Urinary bladder (tissue), 4 donors: Measurements from ENCODE around the gene PARD3. TPM values are rescaled to one million over a fixed set of nuclear protein-coding genes. Genes with fewer than 3 reads are reported as not detected.

Source experiments
- DNase-seq: peaks from one replicate; pipeline ENCODE4 v3.0.0-alpha.2; 2015; ENCODE audit errors: extremely low spot score
- H3K27ac ChIP-seq: one replicate; pipeline ENCODE4 v1.5.1; 2013; ENCODE audit warnings: low read depth, mild to moderate bottlenecking, moderate library complexity
- H3K36me3 ChIP-seq: one replicate; pipeline ENCODE4 v1.6.1; 2013; ENCODE audit warnings: mild to moderate bottlenecking, moderate library complexity; ENCODE audit not compliant: insufficient read depth
- H3K4me1 ChIP-seq: one replicate; pipeline ENCODE4 v1.6.1; 2013; ENCODE audit warnings: mild to moderate bottlenecking, moderate library complexity; ENCODE audit not compliant: insufficient read depth
- H3K4me3 ChIP-seq: one replicate; pipeline ENCODE4 v1.5.1; 2013; ENCODE audit warnings: low read depth, low read length
- WGBS: extraction: QIAGEN DNeasy Blood & Tissue Kit; methylation state at CpG from one replicate; pipeline ENCODE4 v1.1.7; 2013; 5-methylcytosine and 5-hydroxymethylcytosine counted together
- polyA plus RNA-seq: library from polyadenylated mRNA; stranded (reverse); fragments of 200-250 nt; gene quantifications from one replicate; pipeline ENCODE4 v1.2.3, GENCODE V29; 2013
- total RNA-seq: library from RNA; depleted of rRNA; stranded (reverse); fragments of >200 nt; gene quantifications from one replicate; pipeline ENCODE4 v1.2.3, GENCODE V29; 2014
- donor health status: healthy with polysubstance abuse.
- donor health status: healthy.

The PARD3 gene
- total and polyA plus RNA-seq, 2 donors: 27.5 to 89.1 TPM

DNA sequence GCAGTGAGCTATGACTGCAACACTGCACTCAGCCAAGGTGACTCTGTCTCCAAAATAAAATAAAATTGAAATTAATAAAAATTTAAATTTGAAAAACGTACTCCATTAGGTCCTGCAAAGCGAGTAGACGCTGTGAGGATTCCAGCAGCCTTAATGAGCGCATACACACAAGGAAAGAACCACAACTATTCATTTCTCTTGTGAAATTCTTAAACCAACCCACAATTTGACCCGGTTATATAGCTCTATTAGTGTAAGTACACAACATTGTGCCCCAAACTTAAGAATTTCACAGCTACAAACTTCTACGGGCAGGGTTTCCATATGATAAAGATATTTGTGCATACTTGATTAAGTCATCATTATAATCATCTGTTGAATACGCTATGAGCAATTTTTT, 84.4 kb downstream of the PARD3 start:
- WGBS: 95% methylated on average over 7 of the region's 7 CpGs
- peaks cover 2% of the 10 kb centered on the region for H3K4me1 ChIP-seq

DNA sequence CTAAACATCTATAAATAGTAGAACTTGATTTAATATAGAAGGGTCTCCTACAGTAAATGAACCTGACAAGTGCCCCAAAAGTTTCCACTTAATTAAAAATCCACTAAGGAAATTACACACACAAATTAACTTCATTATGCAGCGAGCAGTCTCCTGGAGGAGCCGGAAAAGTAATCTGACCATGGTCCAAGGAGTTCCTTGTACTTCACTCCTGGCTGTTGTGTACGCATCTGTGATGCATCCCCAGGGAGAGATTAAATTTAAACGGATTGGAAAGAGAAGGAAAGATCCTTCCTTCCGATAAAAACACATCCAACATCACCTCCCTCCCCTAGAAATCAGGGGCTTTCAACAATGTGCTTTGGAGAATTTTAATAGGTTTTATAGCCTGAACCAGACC, 85.5 kb downstream of the PARD3 start:
- Histone ChIP-seq H3K36me3 (no peaks in the 10 kb centered on the region), H3K4me3 (no peak overlapping the region), H3K27ac (no peak overlapping the region), H3K4me1 (peaks cover 2% of the 10 kb centered on the region)
- no peak for DNase-seq
- 56% methylated on average over 5 of the region's 5 CpGs for WGBS

More for the DNA sequence above, 84.4 kb downstream of the PARD3 start:
- DNase-seq: no peak
- no peak overlapping the region for H3K4me3 ChIP-seq
- H3K36me3 ChIP-seq: no peaks in the 10 kb centered on the region
- H3K27ac ChIP-seq: no peak overlapping the region

DNA sequence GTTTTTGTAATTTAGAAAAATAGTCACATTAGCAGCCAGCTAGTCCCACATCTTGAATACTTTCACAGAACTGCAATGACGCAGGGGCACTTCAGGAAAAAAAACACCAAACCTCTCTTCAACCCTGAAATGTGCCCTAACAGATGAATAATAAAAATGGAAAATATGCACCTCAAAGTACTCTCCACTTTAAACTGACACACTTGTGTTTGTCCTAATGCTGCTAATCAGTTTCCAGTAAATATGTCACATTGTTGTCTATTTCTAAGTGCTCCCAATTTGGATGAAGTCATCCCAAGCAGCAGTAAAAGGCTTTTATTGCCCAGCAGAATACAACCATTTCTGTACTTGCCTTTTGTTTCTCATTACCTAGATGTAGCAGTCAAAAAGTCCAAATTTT, 86.7 kb downstream of the PARD3 start:
- Histone ChIP-seq H3K36me3 (no peaks in the 10 kb centered on the region), H3K27ac (no peak overlapping the region), H3K4me3 (no peak overlapping the region), H3K4me1 (peaks cover 2% of the 10 kb centered on the region)
- DNase-seq: no peak
- 81% methylated on average over 1 of the region's 1 CpG for WGBS

DNA sequence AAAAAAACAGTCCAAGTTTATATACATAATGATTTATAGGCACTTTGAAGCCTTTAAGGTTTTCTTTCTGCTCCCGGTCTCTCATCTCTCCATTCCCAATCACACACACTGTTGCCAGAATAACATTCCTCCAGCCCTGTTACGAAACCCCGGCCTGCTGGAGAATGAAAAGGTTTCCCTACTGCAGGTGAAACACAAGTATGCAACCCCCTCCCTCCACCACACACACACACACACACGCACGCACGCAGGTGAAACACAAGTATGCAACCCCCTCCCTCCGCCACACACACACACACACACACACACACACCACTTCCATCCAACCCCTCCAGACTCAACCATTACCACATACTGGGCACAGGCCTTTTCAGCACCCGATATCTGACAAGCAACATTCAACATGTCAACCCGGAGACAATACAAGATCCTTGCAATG, 87.5 kb downstream of the PARD3 start:
- Histone ChIP-seq H3K4me3 (no peak overlapping the region), H3K27ac (no peak overlapping the region), H3K36me3 (no peaks in the 10 kb centered on the region), H3K4me1 (peaks cover 2% of the 10 kb centered on the region)
- 77% methylated on average over 9 of the region's 9 CpGs for WGBS
- DNase-seq: no peak

DNA sequence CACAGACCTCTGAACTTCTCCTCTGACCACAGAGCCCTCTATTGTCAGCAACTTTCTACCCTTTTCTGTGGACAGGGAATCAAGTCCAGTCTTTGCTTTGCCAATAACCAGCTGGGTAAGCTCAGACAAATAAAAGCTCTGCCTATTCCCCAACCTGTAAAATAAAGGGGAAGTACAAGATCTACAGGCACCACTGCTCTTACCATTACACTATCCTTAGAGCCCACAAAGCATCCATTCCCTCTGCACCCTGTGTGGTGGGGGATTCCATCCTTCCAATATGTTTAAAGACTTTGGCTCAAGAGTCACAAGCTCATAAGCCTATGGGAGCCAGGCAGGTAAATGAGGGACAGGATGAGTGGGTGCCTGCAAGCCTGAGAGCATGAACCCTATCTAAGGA, 88.2 kb downstream of the PARD3 start:
- H3K4me3 ChIP-seq: no peak overlapping the region
- no peak for DNase-seq
- H3K36me3 ChIP-seq: no peaks in the 10 kb centered on the region
- H3K4me1 ChIP-seq: peaks cover 2% of the 10 kb centered on the region
- H3K27ac ChIP-seq: no peak overlapping the region

DNA sequence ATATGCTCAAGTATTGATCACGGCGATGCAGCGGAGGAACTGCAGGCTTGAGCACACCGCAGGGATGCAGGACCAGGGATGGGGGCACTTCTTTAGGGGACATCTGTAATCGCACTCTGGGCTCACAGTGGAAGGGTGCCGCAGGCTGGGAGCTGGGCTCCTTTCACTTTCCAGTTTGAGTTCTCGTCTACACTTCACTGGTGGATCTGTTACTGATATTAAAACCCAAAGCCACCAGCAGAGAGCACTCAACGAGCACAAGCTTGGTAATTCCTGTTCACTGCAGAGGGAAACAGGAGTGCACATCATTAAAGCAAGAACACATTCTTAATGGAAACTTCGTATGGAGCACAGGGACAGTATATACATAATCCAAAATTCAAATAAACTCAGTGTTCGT, 91.3 kb downstream of the PARD3 start:
- H3K4me3 ChIP-seq: no peak overlapping the region
- WGBS: 52% methylated on average over 10 of the region's 10 CpGs
- no peak for DNase-seq

DNA sequence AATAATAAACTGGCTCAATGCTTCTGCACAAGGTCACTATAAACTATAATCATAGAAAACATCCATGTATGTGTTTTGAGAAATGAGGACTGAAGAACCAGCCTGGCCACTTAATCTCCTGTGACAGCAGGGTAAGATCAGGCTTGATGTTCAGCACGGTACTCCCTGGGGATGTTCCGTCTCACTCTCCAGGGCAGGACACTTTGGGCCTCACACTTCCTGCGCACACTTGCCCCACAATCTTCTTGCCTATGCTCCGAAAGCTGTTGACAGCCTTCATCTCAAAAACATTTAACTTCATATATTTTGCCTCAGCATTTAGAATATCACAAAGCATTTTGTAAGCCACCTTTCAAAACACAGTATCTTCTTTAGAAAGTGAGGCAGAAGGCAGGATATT, 92.7 kb downstream of the PARD3 start:
- H3K36me3 ChIP-seq: no peaks in the 10 kb centered on the region
- no peak overlapping the region for H3K27ac ChIP-seq
- no peak for DNase-seq
- 80% methylated on average over 4 of the region's 4 CpGs for WGBS
- H3K4me1 ChIP-seq: no peaks in the 10 kb centered on the region
- H3K4me3 ChIP-seq: no peak overlapping the region

More for the DNA sequence above, 91.3 kb downstream of the PARD3 start:
- Histone ChIP-seq H3K27ac (no peak overlapping the region), H3K4me1 (no peaks in the 10 kb centered on the region), H3K36me3 (no peaks in the 10 kb centered on the region)

DNA sequence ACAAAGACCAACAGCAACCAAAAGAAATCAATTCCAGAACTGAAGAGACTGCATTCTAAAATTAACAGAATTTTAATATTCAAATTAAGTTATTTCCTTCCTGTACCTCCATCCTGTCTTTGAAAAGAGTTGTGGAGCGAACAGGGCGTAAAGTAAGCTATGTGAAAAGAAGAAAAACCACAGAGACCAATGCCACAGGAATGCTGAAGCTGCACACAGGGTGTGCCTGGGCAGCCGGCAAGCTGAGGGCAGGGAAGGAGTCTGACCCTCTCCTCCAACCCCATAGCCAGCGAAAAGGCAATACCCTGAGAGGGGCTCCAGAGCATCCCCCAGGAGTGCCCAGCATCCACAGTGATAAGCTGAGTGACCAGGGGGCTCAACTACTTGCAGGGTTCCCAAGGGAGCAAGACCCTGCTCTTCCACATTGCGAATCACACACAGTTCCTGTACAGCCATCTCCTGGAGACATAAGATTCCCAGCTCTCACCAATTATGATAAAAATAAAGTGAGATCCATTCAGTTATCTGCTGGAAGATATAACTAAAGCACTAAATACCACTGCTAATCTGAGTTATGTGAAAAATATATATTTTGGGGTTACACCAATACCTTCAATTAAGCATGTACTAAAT, 93.8 kb downstream of the PARD3 start:
- Histone ChIP-seq H3K27ac (no peak overlapping the region), H3K4me1 (no peaks in the 10 kb centered on the region), H3K36me3 (no peaks in the 10 kb centered on the region), H3K4me3 (no peak overlapping the region)
- WGBS: 76% methylated on average over 5 of the region's 5 CpGs
- DNase-seq: no peak

DNA sequence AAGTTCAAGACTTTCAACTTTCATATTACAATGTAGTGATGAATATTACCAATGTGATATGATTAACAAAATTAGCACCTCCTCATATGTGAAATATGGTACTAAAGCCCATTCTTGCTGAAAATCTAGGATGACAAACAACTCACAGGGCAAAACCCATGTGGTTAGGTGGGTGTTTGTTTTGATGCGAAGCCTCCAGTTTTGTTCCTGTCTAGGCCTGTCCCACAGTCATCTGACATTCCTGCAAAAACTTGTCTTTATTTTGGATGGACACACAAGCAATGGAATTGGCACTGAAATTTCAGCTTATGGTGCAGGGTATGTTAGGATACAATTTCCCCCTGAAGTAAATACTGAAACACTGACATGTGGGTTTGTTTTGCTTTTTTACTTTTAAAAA, 95.3 kb downstream of the PARD3 start:
- DNase-seq: no peak

DNA sequence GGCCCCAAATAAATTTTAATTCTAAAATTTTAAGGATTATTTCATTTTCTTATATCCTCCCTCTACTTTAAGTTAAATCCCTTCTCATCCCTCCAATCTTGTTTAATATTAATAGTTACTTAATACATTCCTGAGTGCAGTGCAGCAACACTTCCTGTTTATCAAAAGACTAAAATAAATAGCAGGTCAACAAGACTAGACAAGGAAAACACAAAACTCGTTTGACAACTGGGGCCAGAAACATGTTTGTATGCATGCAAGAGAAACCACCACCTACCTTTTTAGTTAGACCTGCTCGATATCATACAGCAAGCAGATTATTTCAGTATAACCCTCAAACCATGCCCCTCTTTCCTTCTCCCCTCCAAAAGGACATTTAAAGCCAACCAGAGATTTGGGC, 95.8 kb downstream of the PARD3 start:
- Histone ChIP-seq H3K27ac (no peak overlapping the region), H3K4me3 (no peak overlapping the region), H3K36me3 (no peaks in the 10 kb centered on the region), H3K4me1 (no peaks in the 10 kb centered on the region)
- 56% methylated on average over 2 of the region's 2 CpGs for WGBS
- DNase-seq: no peak

More for the DNA sequence above, 95.3 kb downstream of the PARD3 start:
- WGBS: 90% methylated on average over 1 of the region's 1 CpG
- Histone ChIP-seq H3K4me1 (no peaks in the 10 kb centered on the region), H3K27ac (peak overlapping the region; percentile 10), H3K36me3 (no peaks in the 10 kb centered on the region), H3K4me3 (no peak overlapping the region)

DNA sequence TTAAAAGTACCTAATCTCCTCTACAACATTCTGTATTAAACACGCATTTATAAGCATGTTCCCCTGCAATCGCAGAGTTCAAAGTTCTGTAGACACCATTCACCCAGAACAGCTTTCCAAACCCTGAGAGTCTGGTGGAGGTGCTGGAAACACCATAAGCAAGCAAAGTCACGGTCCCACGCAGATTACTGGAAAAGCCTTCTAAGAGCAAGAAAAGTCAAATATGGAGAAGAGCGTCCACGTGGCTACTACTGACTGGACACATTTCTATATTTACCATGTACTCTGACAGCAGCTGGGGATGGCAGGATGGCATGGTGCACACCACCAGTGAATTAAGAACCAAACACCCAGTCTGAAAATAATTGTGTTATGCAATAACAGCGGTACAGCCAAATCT, 97.7 kb downstream of the PARD3 start:
- DNase-seq: no peak
- no peak overlapping the region for H3K4me3 ChIP-seq
- no peak overlapping the region for H3K27ac ChIP-seq
- H3K4me1 ChIP-seq: peaks cover 3% of the 10 kb centered on the region
- no peaks in the 10 kb centered on the region for H3K36me3 ChIP-seq
- 93% methylated on average over 7 of the region's 7 CpGs for WGBS

DNA sequence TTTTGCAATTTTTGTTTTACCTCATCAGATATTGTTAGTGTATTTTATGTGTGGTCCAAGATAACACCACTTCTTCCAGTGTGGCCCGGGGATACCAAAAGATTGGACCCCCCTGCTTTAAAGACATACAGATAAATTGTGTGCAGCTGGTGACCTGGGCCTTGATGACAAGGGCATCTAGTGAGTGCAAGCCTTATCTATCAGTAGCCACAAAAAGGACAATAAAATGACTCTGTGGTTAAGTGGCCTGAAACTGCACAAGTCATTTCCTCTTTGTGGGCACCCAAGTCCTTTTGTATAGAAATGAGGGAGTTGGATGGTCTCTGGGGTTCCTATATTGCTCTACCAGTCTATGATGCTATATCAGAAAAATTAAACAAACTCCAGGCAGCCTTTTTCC, 98.1 kb downstream of the PARD3 start:
- no peaks in the 10 kb centered on the region for H3K36me3 ChIP-seq
- peaks cover 3% of the 10 kb centered on the region for H3K4me1 ChIP-seq
- WGBS: 44% methylated on average over 1 of the region's 1 CpG
- H3K4me3 ChIP-seq: no peak overlapping the region
- H3K27ac ChIP-seq: no peak overlapping the region
- no peak for DNase-seq

DNA sequence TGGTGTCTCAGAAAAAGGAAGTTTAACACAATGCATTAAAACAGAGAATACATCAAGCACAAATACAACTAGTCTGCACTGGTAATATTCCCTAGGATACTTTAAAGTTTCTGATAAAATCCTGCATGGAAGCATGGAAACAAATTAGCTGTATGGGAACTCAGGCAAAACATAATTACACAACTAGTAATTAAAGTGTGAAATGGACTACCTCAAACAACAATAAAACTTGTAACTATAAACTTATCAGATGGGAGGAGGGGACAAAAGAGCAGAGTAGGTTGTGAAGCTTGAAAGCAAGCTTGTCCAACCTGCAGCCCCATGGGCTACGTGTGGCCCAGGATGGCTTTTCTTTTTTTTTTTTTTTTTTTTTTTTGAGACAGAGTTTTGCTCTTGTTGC, 98.9 kb downstream of the PARD3 start:
- Histone ChIP-seq H3K4me1 (peaks cover 3% of the 10 kb centered on the region), H3K4me3 (no peak overlapping the region), H3K36me3 (no peaks in the 10 kb centered on the region), H3K27ac (no peak overlapping the region)
- no peak for DNase-seq
- 91% methylated on average over 1 of the region's 1 CpG for WGBS

DNA sequence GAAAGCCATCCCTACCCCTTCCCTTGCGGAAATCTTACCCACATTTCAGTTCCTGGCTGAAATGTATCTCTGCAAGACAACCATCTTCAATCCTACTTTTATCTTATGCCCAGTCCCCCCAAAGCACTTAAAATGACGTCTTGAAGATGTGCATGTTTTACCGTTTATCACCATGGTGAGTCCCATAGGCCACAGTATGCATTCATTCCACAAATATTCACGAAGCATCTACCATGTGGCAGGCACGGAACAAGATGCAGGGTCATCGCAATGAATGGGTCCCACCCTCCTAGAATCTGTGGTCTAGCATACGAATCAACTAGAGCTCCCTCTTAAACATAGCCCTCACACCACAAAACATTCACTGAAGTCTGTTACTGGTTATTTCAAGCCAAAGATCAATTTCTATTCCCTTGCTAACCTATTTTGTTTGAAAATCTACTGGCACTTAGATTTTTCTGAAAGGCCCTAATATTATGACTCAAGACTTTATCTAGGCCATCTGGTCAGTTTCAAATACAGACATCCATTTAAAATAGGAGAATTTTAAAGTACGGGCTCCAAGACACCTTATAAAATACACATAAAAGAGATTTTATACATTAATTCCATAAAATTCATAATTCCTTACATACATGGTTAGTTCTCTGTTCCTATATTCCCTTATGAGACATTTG, 99.4 kb downstream of the PARD3 start:
- Histone ChIP-seq H3K27ac (no peak overlapping the region), H3K36me3 (no peaks in the 10 kb centered on the region), H3K4me1 (peaks cover 3% of the 10 kb centered on the region), H3K4me3 (no peak overlapping the region)
- DNase-seq: no peak
- WGBS: 74% methylated on average over 8 of the region's 8 CpGs
